ENCODE results near the gene SLC16A1. TPM values are rescaled to one million over a fixed set of nuclear protein-coding genes. Genes with fewer than 3 reads are reported as not detected.
"Not testable (repeated sequence)": the region's sequence is repeated elsewhere in the genome, so short reads cannot be mapped to it uniquely, and the experiment has no call there.

The SLC16A1 gene
- polyA plus RNA-seq, 1 of the 3 experiments (the other 2 are of a cell fraction) = 34.2 TPM

DNA sequence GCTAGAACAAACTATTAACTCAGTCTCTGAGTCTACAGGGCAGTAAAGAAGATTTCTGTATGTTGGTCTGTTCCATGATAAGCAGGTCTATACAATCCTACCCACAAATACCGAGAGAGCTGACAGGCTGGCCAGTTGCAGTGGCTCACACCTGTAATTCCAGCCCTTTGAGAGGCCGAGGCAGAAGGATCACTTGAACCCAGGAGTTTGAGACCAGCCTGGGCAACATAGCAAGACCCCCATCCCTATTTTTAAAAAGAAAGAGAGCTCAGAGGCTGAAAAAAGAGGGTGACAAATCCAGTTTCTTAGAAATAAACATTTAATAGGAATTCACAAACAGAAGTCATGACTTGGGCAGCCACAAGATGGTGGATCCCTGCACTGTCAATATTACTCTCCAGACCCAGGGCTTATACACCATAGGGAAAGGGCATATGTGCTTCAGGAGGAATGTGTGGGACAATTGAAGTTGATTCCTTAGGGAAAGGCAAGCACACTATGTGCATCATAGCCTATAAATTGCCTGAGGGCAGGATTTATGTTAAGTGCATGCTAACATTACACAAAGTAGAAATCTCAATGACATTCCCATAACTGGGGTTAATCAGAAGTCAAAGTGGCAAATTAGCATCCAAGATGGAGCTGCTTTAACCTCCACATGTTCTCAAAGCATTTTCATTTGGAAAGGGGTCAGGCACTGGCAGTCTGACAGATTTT, 66.8 kb downstream of the SLC16A1 start:
- Histone ChIP-seq H3K79me2 (ENCODE audit: insufficient read depth) (no peaks in the 10 kb centered on the region), H2AFZ (ENCODE audit: low read depth) (no peak overlapping the region), H3K27me3 (ENCODE audit: insufficient read depth) (no peaks in the 10 kb centered on the region), H3F3A (replicated peaks; ENCODE audit: insufficient read depth) (no peaks in the 10 kb centered on the region), H3K4me2 (no peak overlapping the region), H3K9me2 (no peaks in the 10 kb centered on the region), H3K36me3 (replicated peaks in 1 of 2; ENCODE audit: control insufficient read depth in 1 of 2, insufficient read depth in 2 of 2, low read length in 1 of 2) (no peaks in the 10 kb centered on the region), H3K4me3 (ENCODE audit: low read depth in 2 of 2, low read length in 1 of 2) (no peak overlapping the region), H3K9me3 (no peaks in the 10 kb centered on the region), H3K27ac (ENCODE audit: low read depth in 2 of 2, low read length in 1 of 2) (no peak overlapping the region), H3K9ac (no peak overlapping the region), H4K20me1 (ENCODE audit: insufficient read depth) (no peaks in the 10 kb centered on the region), H3K4me1 (ENCODE audit: control insufficient read depth in 1 of 2, insufficient read depth in 2 of 2, low read depth in 1 of 2, low read length in 1 of 2) (no peaks in the 10 kb centered on the region; a peak in 1 of 4 replicates)
- TF ChIP-seq CHD2 (IDR thresholded peaks at IDR 0.05; ENCODE audit: low read length, partially characterized antibody) = no peak
- no peak for DNase-seq
- CTCF ChIA-PET = interaction anchor here (1.2 to 2.0 kb wide), 4 partner anchors 8 to 183 kb away, joined by 3 to 7 read pairs (median 6); partner anchors contain the start of gene LRIG2
- POLR2A ChIA-PET = no interaction called here
- WGBS (ENCODE audit: low lambda C conversion rate) = 89% methylated on average over 1 of the region's 2 CpGs

DNA sequence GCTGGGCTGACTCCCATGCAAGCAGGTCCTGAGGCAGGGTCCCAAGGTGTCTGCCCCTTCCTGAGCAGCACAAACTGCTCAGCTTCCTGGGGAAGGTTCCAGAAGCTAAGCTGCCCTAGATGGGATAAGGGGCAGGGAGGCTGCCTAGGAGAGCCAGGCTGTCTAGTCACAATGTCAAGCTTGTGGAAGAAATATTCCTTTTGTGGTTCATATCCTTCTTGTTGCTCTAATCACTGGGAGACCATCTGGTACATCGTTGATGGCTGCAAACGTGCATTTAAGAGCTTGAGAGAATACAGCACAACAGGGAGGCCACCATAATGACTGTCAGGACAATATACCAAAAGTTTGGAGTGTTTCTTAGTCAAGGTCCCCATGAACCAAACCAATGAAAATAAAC, 67.4 kb downstream of the SLC16A1 start:
- no peaks in the 10 kb centered on the region for H4K20me1 ChIP-seq (ENCODE audit: insufficient read depth)
- no peak overlapping the region for H3K4me3 ChIP-seq (ENCODE audit: low read depth in 2 of 2, low read length in 1 of 2)
- H3K27ac ChIP-seq (ENCODE audit: low read depth in 2 of 2, low read length in 1 of 2) = no peak overlapping the region
- TF ChIP-seq FOXM1 (IDR thresholded peaks at IDR 0.05; ENCODE audit: low read depth) (no peak), MEF2A (IDR thresholded peaks at IDR 0.05; ENCODE audit: borderline replicate concordance, low read depth) (no peak)
- DNase-seq = no peak
- ChIA-PET CTCF (interaction anchor here (1.4 to 2.0 kb wide), 3 partner anchors 85 to 184 kb away, joined by 3 to 7 read pairs (median 6); partner anchors contain the start of gene LRIG2), POLR2A (no interaction called here)
- no peaks in the 10 kb centered on the region for H3K36me3 ChIP-seq (replicated peaks in 1 of 2; ENCODE audit: control insufficient read depth in 1 of 2, insufficient read depth in 2 of 2, low read length in 1 of 2)
- no peaks in the 10 kb centered on the region for H3K27me3 ChIP-seq (ENCODE audit: insufficient read depth)
- no peaks in the 10 kb centered on the region for H3K9me3 ChIP-seq
- no peak overlapping the region for H3K9ac ChIP-seq
- H3K4me2 ChIP-seq = no peak overlapping the region
- no peaks in the 10 kb centered on the region for H3F3A ChIP-seq (replicated peaks; ENCODE audit: insufficient read depth)
- H3K79me2 ChIP-seq (ENCODE audit: insufficient read depth) = no peaks in the 10 kb centered on the region
- no peaks in the 10 kb centered on the region for H3K9me2 ChIP-seq
- H3K4me1 ChIP-seq (ENCODE audit: control insufficient read depth in 1 of 2, insufficient read depth in 2 of 2, low read depth in 1 of 2, low read length in 1 of 2) = no peaks in the 10 kb centered on the region; a peak in 1 of 4 replicates
- no peak overlapping the region for H2AFZ ChIP-seq (ENCODE audit: low read depth)
- WGBS (ENCODE audit: low lambda C conversion rate) = 66% methylated on average over 2 of the region's 2 CpGs

DNA sequence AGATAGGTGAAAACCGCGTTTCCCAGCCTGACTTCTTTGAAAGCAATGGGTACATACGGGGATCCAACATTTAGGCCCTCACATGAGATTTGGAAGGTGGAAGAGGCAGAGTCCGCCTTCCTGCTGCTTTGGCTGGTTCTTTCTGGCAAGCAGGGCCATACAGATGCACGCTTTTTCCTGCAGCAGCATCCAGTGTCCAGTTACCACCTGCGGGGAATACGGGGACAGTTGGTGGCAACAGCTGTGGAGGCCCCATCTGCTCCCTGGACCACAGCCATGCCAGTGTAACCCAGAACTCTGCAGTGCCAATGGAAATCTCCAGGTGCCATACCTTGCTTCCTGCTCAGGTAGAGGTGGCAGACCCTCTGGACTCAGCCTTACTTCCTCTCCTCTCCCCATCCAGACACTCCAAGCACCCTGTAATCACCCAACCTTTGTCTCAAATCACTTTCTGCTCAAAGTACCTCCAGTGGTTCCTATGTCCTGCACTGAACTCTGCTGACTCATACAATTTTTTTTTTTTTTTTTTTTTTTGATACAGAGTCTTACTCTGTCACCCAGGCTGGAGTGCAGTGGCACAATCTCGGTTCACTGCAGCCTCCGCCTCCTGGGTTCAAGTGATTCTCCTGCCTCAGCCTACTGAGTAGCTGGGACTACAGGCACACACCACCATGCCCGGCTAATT, 68.3 kb downstream of the SLC16A1 start:
- ChIA-PET CTCF (interaction anchor here (1.8 to 2.0 kb wide), 2 partner anchors 154 to 155 kb away, joined by 6 to 7 read pairs; no protein-coding TSS in a partner anchor), POLR2A (no interaction called here)
- Histone ChIP-seq H3K4me3 (ENCODE audit: low read depth in 2 of 2, low read length in 1 of 2) (no peak overlapping the region), H3K4me2 (no peak overlapping the region), H3K9ac (no peak overlapping the region), H2AFZ (ENCODE audit: low read depth) (no peak overlapping the region), H3K36me3 (replicated peaks in 1 of 2; ENCODE audit: control insufficient read depth in 1 of 2, insufficient read depth in 2 of 2, low read length in 1 of 2) (no peaks in the 10 kb centered on the region), H3F3A (replicated peaks; ENCODE audit: insufficient read depth) (no peaks in the 10 kb centered on the region), H3K4me1 (ENCODE audit: control insufficient read depth in 1 of 2, insufficient read depth in 2 of 2, low read depth in 1 of 2, low read length in 1 of 2) (peaks cover 0 to under 1% of the 10 kb centered on the region in 2 experiments; a peak in 1 of 4 replicates), H3K79me2 (ENCODE audit: insufficient read depth) (no peaks in the 10 kb centered on the region), H3K9me3 (no peaks in the 10 kb centered on the region), H3K27me3 (ENCODE audit: insufficient read depth) (no peaks in the 10 kb centered on the region), H3K9me2 (no peaks in the 10 kb centered on the region), H3K27ac (ENCODE audit: low read depth in 2 of 2, low read length in 1 of 2) (no peak overlapping the region), H4K20me1 (ENCODE audit: insufficient read depth) (no peaks in the 10 kb centered on the region)
- 0 out of 2 replicates have a peak, but pooled peaks have one; percentile 2 for TF ChIP-seq FOSL2 (IDR thresholded peaks at IDR 0.05; ENCODE audit: borderline replicate concordance, low read depth)
- no peak for TF ChIP-seq FOXM1 (IDR thresholded peaks at IDR 0.05; ENCODE audit: low read depth)
- no peak for TF ChIP-seq GATA2 (CRISPR knock-in tag; IDR thresholded peaks at IDR 0.05)
- DNase-seq = no peak
- 91% methylated on average over 7 of the region's 10 CpGs for WGBS (ENCODE audit: low lambda C conversion rate)

DNA sequence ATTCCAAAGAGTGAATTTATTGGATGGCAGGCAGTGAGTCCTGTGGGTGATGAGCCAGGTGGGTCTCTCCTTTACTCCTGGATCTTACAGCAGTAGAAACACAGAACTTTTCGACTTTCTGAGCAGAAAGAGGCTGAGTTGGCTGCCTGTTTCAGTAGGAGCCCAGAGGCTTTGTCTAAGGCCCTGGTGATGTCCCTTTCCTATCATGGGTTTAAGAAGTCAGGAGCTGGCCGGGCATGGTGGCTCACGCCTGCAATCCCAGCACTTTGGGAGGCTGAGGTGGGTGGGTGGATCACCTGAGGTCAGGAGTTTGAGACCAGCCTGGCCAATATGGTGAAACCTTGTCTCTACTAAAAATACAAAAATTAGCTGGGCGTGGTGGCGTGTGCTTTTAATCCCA, 71.0 kb downstream of the SLC16A1 start:
- H2AFZ ChIP-seq (ENCODE audit: low read depth); H3K9me3 ChIP-seq; H4K20me1 ChIP-seq (ENCODE audit: insufficient read depth); H3K27ac ChIP-seq (ENCODE audit: low read depth in 2 of 2, low read length in 1 of 2); H3K4me1 ChIP-seq (ENCODE audit: control insufficient read depth in 1 of 2, insufficient read depth in 2 of 2, low read depth in 1 of 2, low read length in 1 of 2); H3K79me2 ChIP-seq (ENCODE audit: insufficient read depth); DNase-seq; H3K4me3 ChIP-seq (ENCODE audit: low read depth in 2 of 2, low read length in 1 of 2); H3K27me3 ChIP-seq (ENCODE audit: insufficient read depth); POLR2A ChIA-PET; H3F3A ChIP-seq (replicated peaks; ENCODE audit: insufficient read depth); H3K9me2 ChIP-seq; H3K4me2 ChIP-seq; H3K36me3 ChIP-seq (replicated peaks in 1 of 2; ENCODE audit: control insufficient read depth in 1 of 2, insufficient read depth in 2 of 2, low read length in 1 of 2); H3K9ac ChIP-seq: not testable (repeated sequence)
- CTCF ChIA-PET = interaction anchor here (1.0 to 1.8 kb wide), 2 partner anchors 157 to 188 kb away, joined by 5 to 6 read pairs; partner anchors contain the start of gene LRIG2
- WGBS (ENCODE audit: low lambda C conversion rate) = 87% methylated on average over 5 of the region's 5 CpGs
